Neural cell (in vitro differentiated cells): ENCODE measurements around the gene VANGL1. TPM values are rescaled to one million over a fixed set of nuclear protein-coding genes. Genes with fewer than 3 reads are reported as not detected.

Experiments
- H2AFZ ChIP-seq: fragments of 200-600, 300-800 bp; sonication (generic), shearing (Covaris generic); 2 replicates; pipeline ENCODE4 v1.6.0; 2014; ENCODE audit warnings: low read depth, mild to moderate bottlenecking, antibody characterized with exemption, low read length, moderate library complexity
- H3F3A ChIP-seq: fragments of 200-600 bp; shearing (Covaris generic); 2 replicates; pipeline ENCODE4 v1.6.1; 2016; ENCODE audit warnings: mild to moderate bottlenecking, moderate library complexity, mixed read lengths, antibody characterized with exemption, low read length; ENCODE audit not compliant: insufficient read depth, poor library complexity, severe bottlenecking
- H3K27ac ChIP-seq: fragments of 200-600, 300-800 bp; sonication (generic), shearing (Covaris generic); 2 replicates; pipeline ENCODE4 v1.5.1; 2014; ENCODE audit warnings: mild to moderate bottlenecking, low read length, moderate library complexity
- H3K27me3 ChIP-seq: fragments of 300-800, 200-600 bp; sonication (generic), shearing (Covaris generic); 2 replicates; pipeline ENCODE4 v1.6.0; 2014; ENCODE audit warnings: mild to moderate bottlenecking, low read depth, low read length, moderate library complexity; ENCODE audit not compliant: insufficient read depth
- H3K36me3 ChIP-seq: fragments of 300-800, 200-600 bp; sonication (generic), shearing (Covaris generic); 2 replicates; pipeline ENCODE4 v1.5.1; 2014; ENCODE audit warnings: mild to moderate bottlenecking, antibody characterized with exemption, low read length, moderate library complexity; ENCODE audit not compliant: insufficient read depth
- H3K4me2 ChIP-seq: fragments of 300-800, 200-600 bp; sonication (generic), shearing (Covaris generic); 2 replicates; pipeline ENCODE4 v1.6.0; 2014; ENCODE audit warnings: mild to moderate bottlenecking, low read length
- H3K4me3 ChIP-seq: fragments of 300-800, 200-600 bp; sonication (generic), shearing (Covaris generic); 2 replicates; pipeline ENCODE4 v1.5.1; 2014; ENCODE audit warnings: mild to moderate bottlenecking, low read length, moderate library complexity
- H3K79me2 ChIP-seq: fragments of 200-600 bp; shearing (Covaris generic); replicated peaks from 2 replicates; pipeline ENCODE4 v1.6.0; 2014; ENCODE audit warnings: mild to moderate bottlenecking, low read length, moderate library complexity; ENCODE audit not compliant: insufficient read depth
- H3K9ac ChIP-seq: fragments of 300-800, 200-600 bp; sonication (generic), shearing (Covaris generic); 2 replicates; pipeline ENCODE4 v1.6.1; 2016; ENCODE audit warnings: mild to moderate bottlenecking, low read length, mixed read lengths
- H3K9me2 ChIP-seq: fragments of 200-600 bp; shearing (Covaris generic); 2 replicates; pipeline ENCODE4 v1.6.1; 2016; ENCODE audit warnings: mild to moderate bottlenecking, low read length, mixed read lengths; ENCODE audit not compliant: insufficient read depth
- H3K9me3 ChIP-seq: fragments of 200-600, 300-800 bp; sonication (generic), shearing (Covaris generic); 2 replicates; pipeline ENCODE4 v1.6.1; 2016; ENCODE audit warnings: mild to moderate bottlenecking, mixed run types, low read length, moderate library complexity, mixed read lengths
- H4K20me1 ChIP-seq: fragments of 200-600 bp; shearing (Covaris generic); 2 replicates; pipeline ENCODE4 v1.6.1; 2016; ENCODE audit warnings: mild to moderate bottlenecking, mixed run types; ENCODE audit not compliant: insufficient read depth
- CTCF ChIP-seq: fragments of 450-650 bp; IDR thresholded peaks from 2 replicates; pipeline ENCODE4 v1.5.1; 2014; ENCODE audit warnings: antibody characterized with exemption, mild to moderate bottlenecking, moderate library complexity; ENCODE audit not compliant: poor library complexity, severe bottlenecking
- EP300 ChIP-seq: fragments of 450-650 bp; conservative IDR thresholded peaks from 2 replicates; pipeline ENCODE4 v1.6.1; 2014; ENCODE audit warnings: antibody characterized with exemption, mild to moderate bottlenecking, moderate library complexity; ENCODE audit not compliant: poor library complexity, severe bottlenecking
- EZH2 ChIP-seq: fragments of 200-600, 300-800 bp; shearing (Covaris generic), sonication (generic); IDR thresholded peaks from 2 replicates; pipeline ENCODE4 v1.6.1; 2014; ENCODE audit warnings: antibody characterized with exemption, low read length, borderline replicate concordance, mild to moderate bottlenecking; ENCODE audit not compliant: insufficient read depth, poor library complexity, severe bottlenecking
- MXI1 ChIP-seq: fragments of 450-650 bp; conservative IDR thresholded peaks from 2 replicates; pipeline ENCODE4 v1.6.1; 2014; ENCODE audit warnings: antibody characterized with exemption, mild to moderate bottlenecking; ENCODE audit not compliant: poor library complexity, severe bottlenecking
- POLR2AphosphoS5 ChIP-seq: IDR thresholded peaks from 2 replicates; pipeline ENCODE4 v1.6.1; 2012
- RAD21 ChIP-seq: fragments of 450-650 bp; conservative IDR thresholded peaks from 2 replicates; pipeline ENCODE4 v1.6.1; 2014; ENCODE audit warnings: antibody characterized with exemption, mild to moderate bottlenecking, moderate library complexity
- REST ChIP-seq: IDR thresholded peaks from 2 replicates; pipeline ENCODE4 v1.6.1; 2012; ENCODE audit warnings: borderline replicate concordance
- SMC3 ChIP-seq: fragments of 450-650 bp; conservative IDR thresholded peaks from 2 replicates; pipeline ENCODE4 v1.6.1; 2014; ENCODE audit warnings: antibody characterized with exemption, mild to moderate bottlenecking, moderate library complexity; ENCODE audit not compliant: poor library complexity
- TAF1 ChIP-seq: IDR thresholded peaks from 2 replicates; pipeline ENCODE4 v1.6.1; 2012; ENCODE audit warnings: low read depth
- polyA minus RNA-seq: library from RNA; depleted of rRNA, polyadenylated mRNA; stranded (reverse); fragments of >200 nt; gene quantifications from 2 replicates; pipeline ENCODE4 v1.2.3, GENCODE V29; 2014
- polyA plus RNA-seq: library from polyadenylated mRNA; depleted of rRNA; stranded (reverse); fragments of >200 nt; gene quantifications from 2 replicates; pipeline ENCODE4 v1.2.3, GENCODE V29; 2014

The VANGL1 gene
- polyA plus RNA-seq (0.40 and 0.53 TPM in 2 replicates), polyA minus RNA-seq (1.5 and 2.1 TPM in 2 replicates)

GRCh38 chr1:115641762-115642167 is at the start of gene VANGL1:
Gene VANGL1 (plus strand): TSS chr1:115641970. CDS start chr1:115651414, 9,444 bp downstream.
- H3K4me2 ChIP-seq, result peak within 1 kb of the TSS; percentile 72
- H3K27ac ChIP-seq, result no peak within 1 kb of the TSS
- H3K79me2 ChIP-seq, result no peaks in the 10 kb centered on the region
- H3K9ac ChIP-seq, result peak within 1 kb of the TSS; percentile 49
- H3K9me3 ChIP-seq, result no peaks in the 10 kb centered on the region
- H3K27me3 ChIP-seq, result peaks cover 19% of the 10 kb centered on the region
- no peaks in the 10 kb centered on the region for H3K36me3 ChIP-seq
- no peaks in the 10 kb centered on the region for H3F3A ChIP-seq
- H3K9me2 ChIP-seq, result no peaks in the 10 kb centered on the region
- no peaks in the 10 kb centered on the region for H4K20me1 ChIP-seq
- H2AFZ ChIP-seq, result no peak within 1 kb of the TSS
- peak within 1 kb of the TSS; percentile 80 for H3K4me3 ChIP-seq
- TF ChIP-seq REST (no peak), CTCF (no peak), MXI1 (no peak), EZH2 (no peak), SMC3 (no peak), RAD21 (no peak), TAF1 (no peak), EP300 (no peak), POLR2AphosphoS5 (no peak)

- Histone ChIP-seq H3F3A (no peaks in the 10 kb centered on the region), H3K4me2 (no peak overlapping the region), H3K9me2 (no peaks in the 10 kb centered on the region), H3K27ac (no peak overlapping the region), H3K79me2 (no peaks in the 10 kb centered on the region), H3K9ac (no peak overlapping the region), H4K20me1 (no peaks in the 10 kb centered on the region), H3K36me3 (no peaks in the 10 kb centered on the region), H3K9me3 (peaks cover 2% of the 10 kb centered on the region), H3K4me3 (no peak overlapping the region), H3K27me3 (no peaks in the 10 kb centered on the region), H2AFZ (no peak overlapping the region)
- no peak for TF ChIP-seq EP300
- TF ChIP-seq CTCF, result no peak
- no peak for TF ChIP-seq TAF1
- no peak for TF ChIP-seq REST
- TF ChIP-seq RAD21, result no peak
- TF ChIP-seq POLR2AphosphoS5, result no peak
These were observed 49.5 kb upstream of the VANGL1 start for GRCh38 chr1:115592264-115592663.
